PC-3 (cell line): ENCODE data around the gene CELF1. TPM values are rescaled to one million over a fixed set of nuclear protein-coding genes. Genes with fewer than 3 reads are reported as not detected.

ENCODE experiments used
- ATAC-seq: fragments of 200-7000 bp; cut with Tn5 transposase; 2 replicates; pipeline ENCODE4 v1.9.1; 2020; ENCODE audit warnings: mild to moderate bottlenecking, moderate library complexity
- BruUV-seq: library from RNA; stranded (reverse); fragments of 400-500 nt; replicated peaks from 2 replicates; lab custom pipeline; 2021; lab: Mats Ljungman, UMichigan
- CTCF ChIA-PET: fragments of 300-600 bp; sonication (Branson Sonifier 250); formaldehyde crosslinking; loops from one replicate; lab custom pipeline; 2022; ENCODE audit warnings: antibody characterized with exemption; lab: Charles Lee
- POLR2A ChIA-PET: fragments of 300-600 bp; sonication (Branson Sonifier 250); formaldehyde crosslinking; loops from one replicate; lab custom pipeline; 2022; ENCODE audit warnings: antibody characterized with exemption; ENCODE audit not compliant: unreplicated experiment; lab: Charles Lee
- DNase-seq: peaks from one replicate; pipeline ENCODE4 v3.0.0-alpha.2; 2015
- H2AFZ ChIP-seq: fragments of 300-600 bp; sonication (generic); 2 replicates; pipeline ENCODE4 v1.6.0; 2016; ENCODE audit warnings: antibody characterized with exemption, low read length
- H3F3A ChIP-seq: fragments of 300-600 bp; sonication (generic); one replicate; pipeline ENCODE4 v1.6.0; 2017; ENCODE audit warnings: antibody characterized with exemption, low read length, control low read depth, mild to moderate bottlenecking; ENCODE audit not compliant: unreplicated experiment
- H3K27ac ChIP-seq: fragments of 300-600 bp; sonication (generic); 2 replicates; pipeline ENCODE4 v1.5.1; 2016; ENCODE audit warnings: mild to moderate bottlenecking, low read length
- H3K27me3 ChIP-seq: fragments of 300-600 bp; sonication (generic); 2 replicates; pipeline ENCODE4 v1.6.1; 2016; ENCODE audit warnings: low read length, mixed read lengths
- H3K36me3 ChIP-seq: fragments of 300-600 bp; sonication (generic); 2 replicates; pipeline ENCODE4 v1.6.1; 2016; ENCODE audit warnings: low read depth, mixed run types, low read length, mixed read lengths
- H3K4me1 ChIP-seq: fragments of 300-600 bp; sonication (generic); 2 replicates; pipeline ENCODE4 v1.5.1; 2016; ENCODE audit warnings: low read length; ENCODE audit not compliant: insufficient read depth
- H3K4me2 ChIP-seq: fragments of 300-600 bp; sonication (generic); 2 replicates; pipeline ENCODE4 v1.6.0; 2016; ENCODE audit warnings: low read length
- H3K4me3 ChIP-seq: fragments of 300-600 bp; sonication (generic); 2 replicates; pipeline ENCODE4 v1.5.1; 2016; ENCODE audit warnings: mild to moderate bottlenecking, low read length, mixed read lengths
- H3K79me2 ChIP-seq: fragments of 300-600 bp; sonication (generic); 2 replicates; pipeline ENCODE4 v1.6.1; 2017; ENCODE audit warnings: low read length, mixed read lengths
- H3K9ac ChIP-seq: fragments of 300-600 bp; sonication (generic); 2 replicates; pipeline ENCODE4 v1.6.0; 2016; ENCODE audit warnings: mild to moderate bottlenecking, low read length
- H3K9me2 ChIP-seq: fragments of 300-600 bp; sonication (generic); replicated peaks from 2 replicates; pipeline ENCODE4 v1.6.1; 2016; ENCODE audit warnings: mixed run types, low read length, mixed read lengths
- H3K9me3 ChIP-seq: fragments of 300-600 bp; sonication (generic); 2 replicates; pipeline ENCODE4 v1.6.1; 2016; ENCODE audit warnings: low read length, mixed read lengths
- H4K20me1 ChIP-seq: fragments of 300-600 bp; sonication (generic); 2 replicates; pipeline ENCODE4 v1.6.1; 2016; ENCODE audit warnings: low read length, mixed read lengths
- CTCF ChIP-seq: fragments of 300-600 bp; sonication (generic); conservative IDR thresholded peaks from 2 replicates; pipeline ENCODE4 v1.5.1; 2017; ENCODE audit warnings: antibody characterized with exemption, low read depth, mild to moderate bottlenecking, low read length
- EZH2 ChIP-seq: fragments of 300-600 bp; sonication (generic); IDR thresholded peaks from one replicate; pipeline ENCODE4 v1.6.1; 2017; ENCODE audit warnings: antibody characterized with exemption, mild to moderate bottlenecking, low read length; ENCODE audit not compliant: unreplicated experiment
- EZH2phosphoT487 ChIP-seq: fragments of 300-600 bp; sonication (generic); IDR thresholded peaks from 2 replicates; pipeline ENCODE4 v1.6.1; 2018; ENCODE audit warnings: mild to moderate bottlenecking, antibody characterized with exemption, low read length, borderline replicate concordance
- intact Hi-C: fragments of 100-400 bp; cut with micrococcal nuclease; formaldehyde crosslinking; loops from 2 replicates; pipeline ENCODE4 v1.9.0; 2023
- total RNA-seq: library from RNA; depleted of rRNA; stranded (reverse); fragments of >200 nt; gene quantifications from 2 replicates; pipeline ENCODE4 v1.2.3, GENCODE V29; 2014

CELF1 gene
- total RNA-seq, 1 experiment from 2014 or later, result 80.1 TPM

- no peaks in the 10 kb centered on the region for H3K79me2 ChIP-seq
- no peak overlapping the region for H3K27ac ChIP-seq
- H3K9ac ChIP-seq, result no peak overlapping the region
- no peak for ATAC-seq
- H4K20me1 ChIP-seq, result no peaks in the 10 kb centered on the region
- POLR2A ChIA-PET, result no interaction called here
- H3F3A ChIP-seq, result no peaks in the 10 kb centered on the region
- no peaks in the 10 kb centered on the region for H3K36me3 ChIP-seq
- H3K4me2 ChIP-seq, result no peak overlapping the region
- H3K9me3 ChIP-seq, result no peaks in the 10 kb centered on the region
- TF ChIP-seq EZH2 (no peak), EZH2phosphoT487 (no peak), CTCF (no peak)
- no peaks in the 10 kb centered on the region for H3K4me1 ChIP-seq
- DNase-seq, result no peak
- no peaks in the 10 kb centered on the region for H3K9me2 ChIP-seq
- no TSS peak for BruUV-seq
- CTCF ChIA-PET, result no interaction called here
- H3K27me3 ChIP-seq, result no peaks in the 10 kb centered on the region
- H2AFZ ChIP-seq, result no peak overlapping the region
- no peak overlapping the region for H3K4me3 ChIP-seq
- intact Hi-C loops, result no loop called here
These were observed 107.1 kb downstream of the CELF1 start for GRCh38 chr11:47445840-47446239.

- POLR2A ChIA-PET, result interaction anchor here (0.6 kb wide), 1 partner anchor 1507 kb away, joined by 5 read pairs; no protein-coding TSS in a partner anchor
- no TSS peak for BruUV-seq
These were observed 109.1 kb downstream of the CELF1 start for GRCh38 chr11:47443817-47444216.

More at GRCh38 chr11:47443817-47444216, 109.1 kb downstream of the CELF1 start:
- DNase-seq (no peak), ATAC-seq (no peak)
- H3K9me3 ChIP-seq, result no peaks in the 10 kb centered on the region
- H3K4me1 ChIP-seq, result no peaks in the 10 kb centered on the region
- no peak overlapping the region for H3K4me2 ChIP-seq
- H3K27ac ChIP-seq, result no peak overlapping the region
- H3K4me3 ChIP-seq, result no peak overlapping the region
- no peaks in the 10 kb centered on the region for H3K27me3 ChIP-seq
- intact Hi-C loops, result no loop called here
- CTCF ChIA-PET, result interaction anchor here (0.6 kb wide), 1 partner anchor 1145 kb away, joined by 4 read pairs; no protein-coding TSS in a partner anchor
- no peaks in the 10 kb centered on the region for H3F3A ChIP-seq
- no peak overlapping the region for H2AFZ ChIP-seq
- no peaks in the 10 kb centered on the region for H3K9me2 ChIP-seq
- H4K20me1 ChIP-seq, result no peaks in the 10 kb centered on the region
- no peak for TF ChIP-seq EZH2
- no peak for TF ChIP-seq CTCF
- no peak for TF ChIP-seq EZH2phosphoT487
- H3K79me2 ChIP-seq, result no peaks in the 10 kb centered on the region
- H3K9ac ChIP-seq, result no peak overlapping the region
- no peaks in the 10 kb centered on the region for H3K36me3 ChIP-seq
